ENCODE results near the gene FOXN1.
"Not testable (repeated sequence)": the region's sequence is repeated elsewhere in the genome, so short reads cannot be mapped to it uniquely, and the experiment has no call there.

Gene FOXN1

GRCh38 chr17:28573966-28574480, 67.9 kb downstream of the FOXN1 start:
- no peak for DNase-seq (ENCODE audit: low read depth)

- DNase-seq (ENCODE audit: low read depth) = no peak
Observed at GRCh38 chr17:28574526-28574925, 68.4 kb downstream of the FOXN1 start.

DNA sequence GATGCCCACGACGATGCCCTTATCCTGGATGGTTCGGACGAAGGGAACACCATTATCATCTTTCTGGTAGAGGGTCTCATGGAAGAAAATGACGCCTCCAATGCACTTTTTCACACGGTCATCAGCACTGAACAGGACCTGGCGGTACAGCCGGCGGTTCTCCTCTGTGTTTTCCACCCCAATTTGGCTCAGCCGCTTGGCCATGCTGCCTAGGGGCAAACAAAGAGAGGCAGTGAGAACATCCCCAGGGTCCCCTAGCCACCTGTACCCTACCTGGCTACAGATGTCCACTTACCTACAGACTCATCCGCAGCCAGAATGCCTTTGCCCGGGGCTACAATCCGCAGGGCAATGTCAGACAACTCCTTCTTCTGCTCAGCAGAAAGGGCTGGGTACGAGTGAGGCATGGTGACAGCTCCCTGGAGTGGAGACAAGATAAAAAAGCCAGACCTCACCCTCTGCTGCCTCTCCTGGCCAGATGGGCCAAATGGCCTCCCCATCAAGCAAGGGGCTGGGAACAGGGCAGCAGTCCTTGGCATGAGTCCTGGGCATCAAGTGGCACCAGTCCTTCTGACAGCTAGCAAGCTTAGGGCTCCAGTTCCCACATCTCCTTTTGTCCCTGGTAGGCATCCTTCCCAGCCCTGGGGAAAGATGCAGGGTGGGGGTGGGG, 69.1 kb downstream of the FOXN1 start:
- no peak for DNase-seq (ENCODE audit: low read depth)

DNA sequence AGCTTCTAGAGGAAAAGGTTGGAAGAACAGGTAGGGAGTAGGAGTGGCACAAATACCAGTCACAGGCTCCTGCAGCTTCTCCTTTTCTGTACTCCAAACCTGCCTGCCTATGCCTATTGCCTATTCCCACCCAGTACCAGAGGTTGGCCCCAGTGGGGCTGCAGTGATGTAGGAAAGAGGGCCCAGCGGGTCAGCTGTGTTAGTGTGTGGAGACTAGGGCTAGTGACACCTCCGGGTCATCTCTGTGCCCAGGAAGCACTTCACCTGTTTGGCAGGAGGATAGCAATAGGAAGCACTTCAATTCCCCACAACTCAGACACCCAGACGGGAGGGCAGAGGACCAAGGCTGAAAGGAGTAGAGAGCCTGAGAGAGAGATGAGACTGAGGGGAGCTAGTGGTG, 69.9 kb downstream of the FOXN1 start:
- DNase-seq (ENCODE audit: low read depth) = not testable (repeated sequence)

DNA sequence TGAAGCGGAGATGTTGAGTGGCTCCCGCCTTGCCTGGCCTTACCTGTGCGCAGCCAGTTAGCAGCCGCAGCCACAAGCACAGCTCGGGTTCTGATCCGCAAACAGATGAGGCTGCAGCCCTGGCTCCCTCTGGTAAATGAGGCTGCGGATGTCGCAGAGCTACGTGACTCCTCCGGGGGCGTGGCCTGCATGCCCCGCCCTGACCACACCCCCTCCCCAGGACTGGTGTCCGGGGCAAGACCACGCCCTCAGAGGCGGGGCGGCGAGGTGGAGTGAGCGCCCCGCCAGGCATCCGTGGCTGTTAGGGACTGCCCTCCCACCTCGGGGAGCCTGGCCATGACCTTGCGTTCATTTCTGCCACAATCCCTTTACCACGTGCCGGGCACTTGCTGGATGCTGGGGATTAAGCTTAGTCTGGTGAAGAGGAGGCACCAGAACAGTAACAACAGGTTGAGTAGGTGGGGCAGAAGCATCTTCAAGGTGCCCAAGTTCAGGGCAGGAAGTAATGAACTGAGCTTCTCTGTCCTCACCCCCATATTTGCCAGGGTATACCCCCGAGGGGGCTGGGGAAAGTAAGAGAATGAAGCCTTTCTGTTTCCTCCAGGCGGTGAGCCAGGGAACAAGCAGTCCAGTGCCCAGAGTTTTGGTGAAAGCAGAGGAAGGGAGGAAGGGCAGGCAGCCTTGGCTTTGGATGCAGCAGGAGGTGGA, 70.8 kb downstream of the FOXN1 start, which contains the start of gene ALDOC:
Gene ALDOC (minus strand): TSS at position 138 of the 708 bp plus-strand sequence. CDS start 1,363 bp downstream, outside the sequence.
- DNase-seq (ENCODE audit: low read depth) = peak; percentile 95

DNA sequence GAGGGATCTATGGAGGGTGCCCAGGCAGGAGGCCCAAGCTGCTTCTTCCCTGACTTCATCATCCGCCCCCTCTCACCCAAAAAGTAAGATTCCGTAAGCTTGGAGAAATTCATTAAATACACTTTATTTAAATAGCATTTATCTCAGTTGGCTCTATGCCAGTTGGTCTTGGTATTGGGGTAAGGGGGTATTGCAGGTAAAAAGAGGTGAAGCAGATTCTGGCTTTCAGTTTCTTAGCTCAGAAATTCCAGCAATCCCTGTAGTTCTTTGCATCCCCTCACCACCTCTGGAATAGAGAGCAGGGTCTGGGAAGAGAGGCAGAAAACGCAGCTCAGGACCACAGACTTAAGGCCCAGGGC, 71.3 kb downstream of the FOXN1 start:
- no peak for DNase-seq (ENCODE audit: low read depth)

DNA sequence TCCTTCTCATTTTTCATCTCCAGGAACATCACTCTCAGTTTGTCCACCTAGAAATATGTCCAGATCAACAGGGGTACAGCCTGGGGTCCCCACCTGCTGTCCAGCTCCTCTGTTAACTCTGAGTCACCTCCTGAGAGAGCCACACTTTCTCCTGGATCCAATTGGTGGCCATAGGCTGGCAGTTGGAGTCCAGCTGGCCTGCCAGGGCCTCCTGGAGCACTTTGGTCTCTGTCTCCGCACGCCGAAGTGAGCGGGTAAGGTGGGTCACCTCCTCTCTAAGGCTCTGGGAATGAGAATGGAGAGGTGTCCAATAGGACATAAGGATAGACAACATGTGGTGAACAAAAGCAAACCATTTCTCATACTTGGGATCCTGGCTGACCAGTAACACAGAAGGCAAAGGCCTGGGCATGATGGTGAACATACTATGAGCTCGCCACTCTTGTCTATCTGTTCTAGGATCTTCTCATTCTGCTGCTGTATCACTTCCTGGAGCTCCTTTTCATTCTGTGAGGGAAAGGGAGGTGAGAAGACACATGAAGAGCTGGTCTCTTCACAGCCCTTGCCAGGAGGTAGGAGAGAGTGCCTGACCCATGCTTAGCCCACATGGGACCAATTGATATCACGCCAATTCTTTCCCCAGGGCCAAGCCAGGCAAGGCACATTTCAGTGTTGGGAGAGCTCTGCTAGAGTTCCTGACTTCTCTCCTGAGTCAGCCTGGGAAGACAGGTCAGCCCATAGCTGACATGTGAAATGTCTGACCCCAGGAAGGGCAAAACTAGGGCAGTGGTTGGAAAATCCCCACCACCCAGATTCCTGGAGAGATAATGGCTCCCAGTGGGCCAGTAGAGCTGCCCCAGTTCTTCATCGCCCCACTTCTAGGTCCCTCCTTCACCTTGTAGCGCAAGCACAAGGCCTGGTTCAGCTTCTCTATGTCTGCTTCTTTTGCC, 72.4 kb downstream of the FOXN1 start:
- DNase-seq (ENCODE audit: low read depth) = no peak

- no peak for DNase-seq (ENCODE audit: low read depth)
Observed at GRCh38 chr17:28579526-28579925, 73.4 kb downstream of the FOXN1 start.

GRCh38 chr17:28580959-28581358, 74.8 kb downstream of the FOXN1 start:
- no peak for DNase-seq (ENCODE audit: low read depth)

- no peak for DNase-seq (ENCODE audit: low read depth)
Observed at GRCh38 chr17:28582513-28582912, 76.4 kb downstream of the FOXN1 start.

- no peak for DNase-seq (ENCODE audit: low read depth)
Observed at GRCh38 chr17:28584434-28584833, 78.3 kb downstream of the FOXN1 start.

GRCh38 chr17:28585851-28586250, 79.7 kb downstream of the FOXN1 start:
- DNase-seq (ENCODE audit: low read depth) = no peak
